Transverse colon (tissue), 3 donors: Measurements from ENCODE around the gene SLC30A10.
"Not testable (repeated sequence)": the region's sequence is repeated elsewhere in the genome, so short reads cannot be mapped to it uniquely, and the experiment has no call there.

Experiments
- POLR2A ChIP-seq: fragments of 450-650 bp; IDR thresholded peaks from one replicate; pipeline ENCODE4 v1.6.1; 2016; ENCODE audit warnings: antibody characterized with exemption, mild to moderate bottlenecking, moderate library complexity
- TF ChIP-seq, protein P1 (sequence below), 5 experiments: fragments of 200-600 bp in 3 of 5; fragments of 450-650 bp in 2 of 5; sonication (generic) in 3 of 5; IDR thresholded peaks; 1 replicate in 2 of 5; 2 replicates in 3 of 5; pipeline ENCODE4 v1.5.1; 2016 to 2017; ENCODE audit warnings: antibody characterized with exemption in 5 of 5, inconsistent platforms in 3 of 5, mild to moderate bottlenecking in 2 of 5, moderate library complexity in 1 of 5

- TF ChIP-seq, protein P1, sequence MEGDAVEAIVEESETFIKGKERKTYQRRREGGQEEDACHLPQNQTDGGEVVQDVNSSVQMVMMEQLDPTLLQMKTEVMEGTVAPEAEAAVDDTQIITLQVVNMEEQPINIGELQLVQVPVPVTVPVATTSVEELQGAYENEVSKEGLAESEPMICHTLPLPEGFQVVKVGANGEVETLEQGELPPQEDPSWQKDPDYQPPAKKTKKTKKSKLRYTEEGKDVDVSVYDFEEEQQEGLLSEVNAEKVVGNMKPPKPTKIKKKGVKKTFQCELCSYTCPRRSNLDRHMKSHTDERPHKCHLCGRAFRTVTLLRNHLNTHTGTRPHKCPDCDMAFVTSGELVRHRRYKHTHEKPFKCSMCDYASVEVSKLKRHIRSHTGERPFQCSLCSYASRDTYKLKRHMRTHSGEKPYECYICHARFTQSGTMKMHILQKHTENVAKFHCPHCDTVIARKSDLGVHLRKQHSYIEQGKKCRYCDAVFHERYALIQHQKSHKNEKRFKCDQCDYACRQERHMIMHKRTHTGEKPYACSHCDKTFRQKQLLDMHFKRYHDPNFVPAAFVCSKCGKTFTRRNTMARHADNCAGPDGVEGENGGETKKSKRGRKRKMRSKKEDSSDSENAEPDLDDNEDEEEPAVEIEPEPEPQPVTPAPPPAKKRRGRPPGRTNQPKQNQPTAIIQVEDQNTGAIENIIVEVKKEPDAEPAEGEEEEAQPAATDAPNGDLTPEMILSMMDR (IDR thresholded peaks at IDR 0.05): not testable (repeated sequence)
- not testable (repeated sequence) for TF ChIP-seq POLR2A
Observed at GRCh38 chr1:219891846-219892245, 36.5 kb downstream of the SLC30A10 start.
